SHP77 (cell line): ENCODE results near the gene LGALS9B.
"Not testable (repeated sequence)": the region's sequence is repeated elsewhere in the genome, so short reads cannot be mapped to it uniquely, and the experiment has no call there.

ENCODE experiments used
- DNase-seq, 2 experiments: peaks; one replicate each; lab custom pipeline; 2025; lab: John Stamatoyannopoulos, UW

Gene LGALS9B

GRCh38 chr17:20466999-20467398 lies 340 bp downstream of the LGALS9B start:
- DNase-seq: not testable (repeated sequence)

DNA sequence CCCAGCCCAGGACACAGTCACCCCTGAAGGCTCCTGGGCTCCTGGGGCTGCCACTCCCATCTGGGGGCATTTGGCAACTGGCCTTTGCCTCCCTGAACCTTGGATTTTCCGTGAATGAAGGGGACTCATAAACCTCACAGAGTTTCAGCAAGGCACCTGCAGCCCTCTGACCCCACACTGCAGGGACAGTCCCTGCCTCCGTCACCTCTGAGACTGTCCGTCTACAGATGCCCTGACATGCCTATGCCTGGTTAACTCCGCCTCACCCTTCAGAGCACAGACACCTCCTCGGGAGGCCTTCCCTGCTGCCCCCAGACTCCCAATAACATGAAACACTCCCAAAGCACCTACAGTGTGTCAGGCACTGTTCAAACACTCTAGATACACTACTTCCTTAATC lies 786 bp downstream of the LGALS9B start:
- not testable (repeated sequence) for DNase-seq

- not testable (repeated sequence) for DNase-seq
These were observed 1.8 kb downstream of the LGALS9B start for GRCh38 chr17:20465535-20465934.

DNA sequence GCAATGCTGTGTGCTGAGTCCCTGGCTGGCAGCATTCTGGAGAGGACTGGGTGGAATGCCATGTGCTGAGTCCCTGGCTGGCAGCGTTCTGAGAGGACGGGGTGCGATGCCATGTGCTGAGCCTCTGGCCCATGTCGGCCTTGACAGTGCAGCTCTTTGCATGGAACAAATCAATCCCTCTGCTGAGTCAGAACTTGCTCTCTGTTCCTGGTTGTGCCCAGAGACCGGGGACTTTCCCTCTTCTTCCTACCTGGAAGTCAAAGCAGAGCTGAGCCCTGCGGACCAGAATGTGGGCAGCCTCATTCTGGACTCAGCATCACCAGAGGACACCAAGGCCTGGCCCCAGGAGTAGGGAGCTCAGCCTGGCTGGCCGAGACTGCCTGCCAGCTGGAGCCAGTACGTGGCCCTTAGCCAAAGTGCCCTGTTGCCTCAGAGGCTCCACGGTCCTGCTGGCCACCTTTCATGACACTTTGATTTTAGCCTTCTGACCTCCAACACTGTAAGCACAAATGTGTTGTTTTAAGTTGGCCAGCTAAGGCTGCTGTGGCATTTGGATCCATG lies 2.4 kb downstream of the LGALS9B start:
- not testable (repeated sequence) for DNase-seq

GRCh38 chr17:20462158-20462557 lies 5.2 kb downstream of the LGALS9B start:
- DNase-seq: not testable (repeated sequence)

- DNase-seq: not testable (repeated sequence)
These were observed 9.4 kb downstream of the LGALS9B start for GRCh38 chr17:20457848-20458381.

- not testable (repeated sequence) for DNase-seq
These were observed 12.2 kb downstream of the LGALS9B start for GRCh38 chr17:20455106-20455505.

GRCh38 chr17:20453820-20454434 lies 13.4 kb downstream of the LGALS9B start:
- DNase-seq: not testable (repeated sequence)

- DNase-seq: not testable (repeated sequence)
These were observed 16.5 kb downstream of the LGALS9B start for GRCh38 chr17:20450852-20451251.

DNA sequence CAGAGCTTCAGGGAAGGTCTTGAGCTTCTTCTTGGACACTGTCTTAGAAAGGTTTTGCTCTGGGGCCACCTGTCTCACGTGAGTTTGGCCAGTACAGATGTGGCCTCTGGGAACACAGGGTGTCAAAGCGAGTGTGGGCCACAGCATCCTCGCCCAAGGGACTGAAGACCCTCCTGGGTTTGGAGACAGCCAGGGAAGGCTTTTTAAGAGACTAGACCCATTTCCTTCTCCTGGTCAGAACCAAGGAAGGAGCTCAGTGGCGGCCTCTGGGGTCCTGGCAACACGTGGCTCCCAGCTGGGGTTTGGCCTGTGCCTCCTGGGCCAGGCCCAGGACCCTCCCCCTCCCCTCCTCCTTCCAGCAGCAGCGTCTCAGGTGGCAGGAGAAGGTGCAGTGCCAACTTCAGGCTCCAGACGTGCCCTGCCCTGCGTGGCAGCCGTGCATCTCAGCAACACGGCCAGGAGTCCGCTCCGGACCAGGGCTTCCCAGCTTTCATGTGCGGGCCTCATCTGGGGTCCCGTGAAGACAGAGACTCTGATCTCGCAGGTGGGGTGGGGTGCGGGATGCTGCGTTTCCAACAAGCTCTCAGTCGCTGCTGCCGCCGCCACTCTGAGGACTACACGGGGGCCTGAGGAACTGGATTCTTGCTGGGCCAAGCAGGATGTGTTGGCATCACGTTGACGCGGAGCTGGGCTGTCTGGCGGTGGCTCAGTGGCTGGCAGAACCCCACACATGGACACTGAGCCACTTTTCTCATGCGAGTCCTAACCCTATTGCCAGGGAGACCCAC lies 19.6 kb downstream of the LGALS9B start:
- not testable (repeated sequence) for DNase-seq

- not testable (repeated sequence) for DNase-seq
These were observed 20.4 kb downstream of the LGALS9B start for GRCh38 chr17:20446895-20447294.

- DNase-seq: not testable (repeated sequence)
These were observed 22.6 kb downstream of the LGALS9B start for GRCh38 chr17:20444581-20445236.

DNA sequence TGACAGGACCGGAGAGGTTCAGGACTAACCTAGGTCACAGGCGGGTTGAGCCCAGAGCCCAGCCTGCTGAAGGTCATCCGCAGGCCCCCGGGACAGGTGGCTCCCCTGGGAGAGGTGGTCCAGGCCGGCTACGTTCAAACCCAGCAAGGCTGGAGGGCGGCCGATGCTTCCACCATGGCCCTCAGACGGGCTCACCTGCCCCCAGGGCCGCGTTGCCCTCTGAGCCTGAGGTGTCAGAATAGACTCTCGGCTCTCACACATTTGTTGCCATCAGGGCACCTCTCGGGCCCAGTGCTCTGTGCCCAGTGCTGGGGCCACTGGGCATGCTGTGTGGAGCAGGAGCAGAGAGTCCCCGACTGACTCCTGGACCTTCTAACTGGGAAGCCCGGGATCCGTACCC lies 23.2 kb downstream of the LGALS9B start:
- DNase-seq: not testable (repeated sequence)

DNA sequence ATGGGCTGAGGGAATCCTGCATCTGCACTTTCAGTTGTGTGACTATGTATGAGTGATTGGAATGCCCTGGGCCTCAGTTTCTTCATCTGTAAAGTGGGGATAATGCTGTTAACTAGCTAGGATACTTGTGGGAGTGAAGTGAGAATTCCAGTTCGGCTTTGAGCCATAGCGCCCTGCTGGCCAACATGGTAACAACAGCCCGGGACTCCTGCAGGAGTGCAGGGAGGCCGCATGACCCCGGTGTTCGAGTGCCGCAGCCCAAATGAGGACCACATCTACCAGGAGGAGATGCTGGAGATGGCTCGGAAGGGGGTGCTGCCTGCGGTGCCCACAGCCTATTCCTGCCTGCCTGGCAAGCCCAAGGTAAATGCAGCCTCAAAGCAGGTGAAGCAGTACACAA lies 23.7 kb downstream of the LGALS9B start:
- not testable (repeated sequence) for DNase-seq

- not testable (repeated sequence) for DNase-seq
These were observed 26.7 kb downstream of the LGALS9B start for GRCh38 chr17:20440665-20441064.

DNA sequence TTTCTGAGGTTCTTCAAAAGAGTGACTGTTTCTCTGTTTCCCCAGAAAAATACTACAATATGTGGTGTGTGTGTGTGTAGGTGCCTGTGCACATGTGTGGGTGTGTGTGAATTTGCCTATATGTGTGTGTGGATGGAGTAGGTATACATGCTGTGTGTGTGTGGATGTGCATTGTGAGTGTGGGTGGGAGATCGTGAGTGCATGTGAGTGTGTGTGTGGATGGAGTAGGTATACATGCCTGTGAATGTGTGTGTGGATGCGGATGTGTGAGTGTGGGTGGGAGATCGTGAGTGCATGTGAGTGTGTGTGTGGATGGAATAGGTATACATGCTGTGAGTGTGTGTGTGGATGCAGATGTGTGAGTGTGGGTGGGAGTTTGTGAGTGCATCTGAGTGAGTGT lies 32.2 kb downstream of the LGALS9B start:
- DNase-seq: not testable (repeated sequence)

DNA sequence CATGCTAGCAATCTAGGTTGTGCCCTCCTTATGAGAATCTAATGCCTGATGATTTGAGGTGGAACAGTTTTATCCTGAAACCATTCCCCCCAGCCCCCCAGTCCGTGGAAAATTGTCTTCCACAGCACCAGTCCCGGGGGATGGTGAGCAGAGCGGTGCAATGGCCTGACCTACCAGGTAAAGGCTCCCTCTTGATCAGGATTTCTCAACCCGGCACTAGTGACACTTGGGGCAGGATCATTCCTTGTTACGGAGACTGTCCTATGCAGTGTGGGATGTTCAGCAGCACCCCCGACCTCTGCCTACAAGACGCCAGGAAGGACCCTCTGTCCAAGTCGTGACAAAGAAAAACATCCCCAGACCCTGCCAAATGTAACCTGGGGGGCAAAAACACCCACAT lies 34.0 kb downstream of the LGALS9B start:
- not testable (repeated sequence) for DNase-seq

- not testable (repeated sequence) for DNase-seq
These were observed 40.1 kb downstream of the LGALS9B start for GRCh38 chr17:20427264-20427663.

- not testable (repeated sequence) for DNase-seq
These were observed 44.5 kb downstream of the LGALS9B start for GRCh38 chr17:20422826-20423225.

DNA sequence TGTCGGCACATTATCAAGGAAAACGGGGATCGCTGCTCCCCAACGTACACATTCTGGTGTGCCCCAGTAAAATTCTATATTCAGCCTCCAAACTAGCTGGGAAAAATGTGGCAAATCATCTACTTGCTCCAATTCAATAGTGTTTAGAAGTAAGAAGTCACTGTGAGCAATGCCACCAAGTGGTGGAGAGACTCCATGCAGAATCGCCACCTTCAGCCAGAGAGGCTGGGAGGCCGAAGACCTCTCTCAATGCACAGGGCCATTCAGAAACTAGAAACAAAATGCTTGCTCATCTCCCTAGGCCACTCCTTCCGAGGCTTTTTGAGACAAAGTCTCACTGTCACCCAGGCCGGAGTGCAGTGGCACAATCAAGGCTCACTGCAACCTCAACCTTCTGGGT lies 48.5 kb downstream of the LGALS9B start:
- DNase-seq: not testable (repeated sequence)

DNA sequence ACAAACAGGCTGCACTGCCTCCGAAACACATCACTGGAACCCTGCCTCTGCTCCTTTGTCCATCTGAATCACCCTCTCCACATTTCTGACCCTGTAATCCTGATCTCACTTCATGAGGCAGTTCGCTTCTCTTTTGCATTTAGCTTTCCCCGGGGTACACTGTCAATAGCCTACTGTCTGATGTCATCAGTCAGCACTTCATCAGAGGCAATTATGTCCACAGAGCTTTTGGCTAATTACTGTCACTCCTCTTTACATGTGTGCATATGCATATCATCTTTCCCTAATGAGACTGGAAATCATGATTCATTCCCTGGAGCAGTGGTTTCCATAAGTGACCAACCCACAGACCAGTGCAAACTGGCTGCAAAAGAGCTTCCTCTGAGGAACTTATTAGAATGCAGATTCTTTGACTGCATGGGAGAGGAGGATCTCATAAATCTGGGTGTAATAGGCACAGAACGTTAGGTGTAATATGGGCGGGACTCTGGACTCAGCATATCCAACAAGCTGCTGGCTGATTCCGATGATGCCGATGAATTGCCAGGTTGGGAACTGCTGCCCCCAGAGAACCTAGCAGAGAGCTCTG lies 49.8 kb downstream of the LGALS9B start:
- DNase-seq: not testable (repeated sequence)
